OCI-LY7 (cell line): Measurements from ENCODE around the gene WRAP73. TPM values are rescaled to one million over a fixed set of nuclear protein-coding genes. Genes with fewer than 3 reads are reported as not detected.

ENCODE experiments used
- BruUV-seq: library from RNA; stranded (reverse); fragments of 400-500 nt; replicated peaks from 2 replicates; lab custom pipeline; 2021; lab: Mats Ljungman, UMichigan
- CTCF ChIA-PET: fragments of 300-600 bp; sonication (Branson Sonifier 250); formaldehyde crosslinking; loops from one replicate; lab custom pipeline; 2022; ENCODE audit warnings: antibody characterized with exemption; ENCODE audit not compliant: unreplicated experiment; lab: Charles Lee
- POLR2A ChIA-PET: fragments of 300-600 bp; sonication (Branson Sonifier 250); formaldehyde crosslinking; loops from one replicate; lab custom pipeline; 2022; ENCODE audit warnings: antibody characterized with exemption; lab: Charles Lee
- DNase-seq: peaks from one replicate; pipeline ENCODE4 v3.0.0-alpha.2; 2015; ENCODE audit warnings: low spot score
- H2AFZ ChIP-seq: fragments of 200-600 bp; sonication (generic), shearing (Covaris generic); 2 replicates; pipeline ENCODE4 v1.6.1; 2014; ENCODE audit warnings: mild to moderate bottlenecking, antibody characterized with exemption, low read length, moderate library complexity
- H3K27ac ChIP-seq: fragments of 200-600 bp; sonication (generic); 2 replicates; pipeline ENCODE4 v1.5.1; 2014; ENCODE audit warnings: mixed run types, low read depth, mild to moderate bottlenecking, moderate library complexity, low read length, inconsistent platforms; ENCODE audit not compliant: poor library complexity, severe bottlenecking
- H3K36me3 ChIP-seq: fragments of 200-600 bp; sonication (generic); 2 replicates; pipeline ENCODE4 v1.6.1; 2014; ENCODE audit warnings: mild to moderate bottlenecking, antibody characterized with exemption, low read length, moderate library complexity, mixed read lengths; ENCODE audit not compliant: insufficient read depth
- H3K4me1 ChIP-seq: fragments of 200-600 bp; sonication (generic); 2 replicates; pipeline ENCODE4 v1.5.1; 2014; ENCODE audit warnings: mild to moderate bottlenecking, low read length; ENCODE audit not compliant: insufficient read depth, poor library complexity, severe bottlenecking
- H3K4me2 ChIP-seq: fragments of 200-600 bp; sonication (generic); 2 replicates; pipeline ENCODE4 v1.6.1; 2014; ENCODE audit warnings: mild to moderate bottlenecking, low read length
- H3K4me3 ChIP-seq: fragments of 200-600 bp; sonication (generic); 2 replicates; pipeline ENCODE4 v1.5.1; 2014; ENCODE audit warnings: mild to moderate bottlenecking, low read depth, low read length; ENCODE audit not compliant: poor library complexity, severe bottlenecking
- H3K79me2 ChIP-seq: fragments of 200-600 bp; sonication (generic); 2 replicates; pipeline ENCODE4 v1.6.1; 2016; ENCODE audit warnings: low read depth, mild to moderate bottlenecking, low read length, moderate library complexity, mixed read lengths; ENCODE audit not compliant: insufficient read depth
- H3K9me2 ChIP-seq: fragments of 200-600 bp; sonication (generic); 2 replicates; pipeline ENCODE4 v1.6.1; 2016; ENCODE audit warnings: mild to moderate bottlenecking, low read length, mixed read lengths; ENCODE audit not compliant: insufficient read depth
- H3K9me3 ChIP-seq: fragments of 200-600 bp; sonication (generic); 2 replicates; pipeline ENCODE4 v1.6.1; 2014; ENCODE audit warnings: mild to moderate bottlenecking, mixed run types, low read length, mixed read lengths
- H4K20me1 ChIP-seq: fragments of 200-600 bp; sonication (generic); 2 replicates; pipeline ENCODE4 v1.6.1; 2014; ENCODE audit warnings: mild to moderate bottlenecking, antibody characterized with exemption, low read length, moderate library complexity, mixed read lengths; ENCODE audit not compliant: insufficient read depth
- EZH2phosphoT487 ChIP-seq: fragments of 200-600 bp; sonication (generic); IDR thresholded peaks from 2 replicates; pipeline ENCODE4 v1.6.1; 2018; ENCODE audit warnings: low read depth, borderline replicate concordance, mild to moderate bottlenecking, mixed run types, antibody characterized with exemption, low read length, moderate library complexity, mixed read lengths
- intact Hi-C: fragments of 100-400 bp; cut with micrococcal nuclease; formaldehyde crosslinking; loops from one replicate; pipeline ENCODE4 v1.10.0; 2022; ENCODE audit not compliant: unreplicated experiment
- total RNA-seq, 2 experiments: library from RNA; depleted of rRNA in 1 of 2; stranded (reverse); fragments of >200 nt in 1 of 2; shearing (Covaris generic) in 1 of 2; gene quantifications; 2 replicates each; pipeline ENCODE4 v1.2.3, GENCODE V29; 2014 to 2022
- TF ChIP-seq, protein P1 (sequence below): fragments of 200-600 bp; sonication (generic); conservative IDR thresholded peaks from 2 replicates; pipeline ENCODE4 v1.5.1; 2014; ENCODE audit warnings: mild to moderate bottlenecking, antibody characterized with exemption, low read length, moderate library complexity, mixed read lengths

WRAP73 gene
- total RNA-seq, 2 experiments from 2014 or later: 34.7 to 40.0 TPM

DNA sequence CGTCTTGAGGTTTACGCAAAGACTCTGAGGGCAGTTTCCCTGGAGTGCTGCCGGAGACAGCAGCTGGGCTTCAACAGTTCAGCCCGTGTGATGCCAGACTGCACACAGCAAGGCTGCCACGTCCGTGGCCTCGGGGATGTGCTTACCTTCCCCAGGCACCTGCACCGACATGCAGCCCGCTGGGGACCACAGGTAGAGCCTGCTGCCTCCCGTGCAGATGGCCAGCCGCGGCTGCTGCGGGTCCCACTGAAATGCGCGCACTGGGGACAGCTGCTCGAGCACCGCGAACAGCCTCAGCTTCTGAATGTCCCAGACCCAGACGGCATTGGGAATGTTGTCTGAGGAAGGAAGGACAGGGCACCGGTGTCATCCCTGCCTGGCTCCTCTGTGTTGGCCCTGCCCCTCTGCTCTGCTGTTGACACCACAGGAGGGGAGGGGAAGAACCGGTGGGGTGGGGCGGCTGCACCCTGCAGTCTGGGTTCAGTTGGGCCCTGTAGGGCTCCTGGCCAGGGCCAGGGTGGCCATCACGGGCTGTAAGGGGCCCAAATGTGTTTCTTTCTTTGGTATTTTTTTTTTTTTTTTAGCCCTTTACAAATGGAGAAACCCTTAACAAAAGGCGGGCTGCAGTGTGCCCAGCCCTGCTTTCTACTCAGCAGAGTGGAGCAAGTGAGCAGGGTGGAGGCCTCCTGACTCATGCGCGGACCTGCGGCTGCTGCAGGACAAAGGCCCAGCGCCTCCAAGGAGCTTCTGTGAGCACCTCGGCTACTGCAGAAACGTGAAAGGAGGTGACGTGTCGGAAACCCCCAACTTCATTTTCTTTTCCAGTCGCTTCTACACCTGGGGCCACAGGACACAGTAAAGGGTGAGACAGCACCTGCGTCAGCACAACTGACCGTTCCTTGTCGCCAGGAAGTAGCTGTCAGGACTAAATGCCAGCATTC is 18.3 kb downstream of the WRAP73 start:
- H3K79me2 ChIP-seq: no peaks in the 10 kb centered on the region
- no peak overlapping the region for H3K4me2 ChIP-seq
- no peaks in the 10 kb centered on the region for H3K9me2 ChIP-seq
- BruUV-seq: no TSS peak
- ChIA-PET CTCF (no interaction called here), POLR2A (no interaction called here)
- TF ChIP-seq, protein P1, sequence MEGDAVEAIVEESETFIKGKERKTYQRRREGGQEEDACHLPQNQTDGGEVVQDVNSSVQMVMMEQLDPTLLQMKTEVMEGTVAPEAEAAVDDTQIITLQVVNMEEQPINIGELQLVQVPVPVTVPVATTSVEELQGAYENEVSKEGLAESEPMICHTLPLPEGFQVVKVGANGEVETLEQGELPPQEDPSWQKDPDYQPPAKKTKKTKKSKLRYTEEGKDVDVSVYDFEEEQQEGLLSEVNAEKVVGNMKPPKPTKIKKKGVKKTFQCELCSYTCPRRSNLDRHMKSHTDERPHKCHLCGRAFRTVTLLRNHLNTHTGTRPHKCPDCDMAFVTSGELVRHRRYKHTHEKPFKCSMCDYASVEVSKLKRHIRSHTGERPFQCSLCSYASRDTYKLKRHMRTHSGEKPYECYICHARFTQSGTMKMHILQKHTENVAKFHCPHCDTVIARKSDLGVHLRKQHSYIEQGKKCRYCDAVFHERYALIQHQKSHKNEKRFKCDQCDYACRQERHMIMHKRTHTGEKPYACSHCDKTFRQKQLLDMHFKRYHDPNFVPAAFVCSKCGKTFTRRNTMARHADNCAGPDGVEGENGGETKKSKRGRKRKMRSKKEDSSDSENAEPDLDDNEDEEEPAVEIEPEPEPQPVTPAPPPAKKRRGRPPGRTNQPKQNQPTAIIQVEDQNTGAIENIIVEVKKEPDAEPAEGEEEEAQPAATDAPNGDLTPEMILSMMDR: no peak
- TF ChIP-seq EZH2phosphoT487: no peak
- no peak for DNase-seq
- H3K36me3 ChIP-seq: peaks cover 50% of the 10 kb centered on the region
- H3K9me3 ChIP-seq: no peaks in the 10 kb centered on the region
- no peaks in the 10 kb centered on the region for H4K20me1 ChIP-seq
- H3K4me3 ChIP-seq: no peak overlapping the region
- no peaks in the 10 kb centered on the region for H3K4me1 ChIP-seq
- no peak overlapping the region for H2AFZ ChIP-seq
- no peak overlapping the region for H3K27ac ChIP-seq
- intact Hi-C loops: no loop called here

DNA sequence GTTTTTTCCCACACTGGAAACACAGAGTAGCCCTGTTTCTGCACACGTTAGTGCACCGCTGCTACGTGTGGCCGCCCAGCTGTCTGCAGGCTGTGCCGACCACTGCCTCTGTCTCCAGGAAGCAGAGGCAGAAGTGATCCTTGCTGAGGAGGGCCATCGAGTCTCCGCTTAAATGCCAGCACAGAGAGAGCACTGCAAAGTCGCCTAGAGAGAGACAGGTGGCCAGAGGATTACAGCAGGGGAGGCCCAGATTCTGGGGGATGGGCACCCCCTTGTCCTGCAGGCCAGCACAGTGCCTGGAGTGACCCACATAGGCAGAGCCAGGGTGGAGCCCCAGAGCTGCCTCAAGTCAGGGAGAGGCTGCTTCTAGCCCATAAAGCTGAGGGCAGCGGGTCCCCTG is 19.0 kb downstream of the WRAP73 start:
- H3K4me3 ChIP-seq: no peak overlapping the region
- H2AFZ ChIP-seq: no peak overlapping the region
- POLR2A ChIA-PET: no interaction called here
- no peak for DNase-seq
- TF ChIP-seq, protein P1: no peak
- no peak for TF ChIP-seq EZH2phosphoT487
- no peak overlapping the region for H3K27ac ChIP-seq
- H4K20me1 ChIP-seq: no peaks in the 10 kb centered on the region
- no TSS peak for BruUV-seq
- peaks cover 2% of the 10 kb centered on the region for H3K4me1 ChIP-seq
- H3K79me2 ChIP-seq: no peaks in the 10 kb centered on the region
- H3K36me3 ChIP-seq: peaks cover 44% of the 10 kb centered on the region
- H3K9me2 ChIP-seq: no peaks in the 10 kb centered on the region
- no peaks in the 10 kb centered on the region for H3K9me3 ChIP-seq
- no peak overlapping the region for H3K4me2 ChIP-seq
- intact Hi-C loops: no loop called here
- CTCF ChIA-PET: no interaction called here

DNA sequence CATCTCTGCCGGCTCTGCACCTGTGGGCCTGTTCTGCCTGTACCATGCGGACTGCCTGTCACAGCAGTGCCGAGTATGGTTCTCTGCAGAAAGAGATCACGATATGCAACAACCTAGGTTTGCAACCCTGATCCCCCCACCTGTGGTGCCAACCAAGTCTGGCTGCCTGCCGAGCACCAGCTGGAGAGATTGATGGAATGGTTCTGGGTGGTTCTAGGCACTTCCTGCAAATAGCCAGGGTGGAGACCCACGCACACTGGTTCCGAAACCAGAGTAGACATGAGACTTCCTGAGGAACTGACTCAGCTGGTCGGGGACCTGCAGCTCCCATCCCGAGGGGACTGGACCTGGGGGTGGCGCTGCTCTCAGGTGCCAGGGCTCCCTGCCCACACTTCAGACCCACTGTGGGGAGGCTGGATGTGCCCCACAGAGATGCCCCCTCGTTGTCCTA is 19.7 kb downstream of the WRAP73 start:
- ChIA-PET CTCF (no interaction called here), POLR2A (no interaction called here)
- no peak for DNase-seq
- Histone ChIP-seq H3K79me2 (no peaks in the 10 kb centered on the region), H3K9me2 (no peaks in the 10 kb centered on the region), H3K4me2 (no peak overlapping the region), H3K36me3 (peaks cover 37% of the 10 kb centered on the region), H3K27ac (no peak overlapping the region), H3K9me3 (no peaks in the 10 kb centered on the region), H4K20me1 (no peaks in the 10 kb centered on the region), H2AFZ (no peak overlapping the region), H3K4me3 (no peak overlapping the region), H3K4me1 (peaks cover 7% of the 10 kb centered on the region)
- intact Hi-C loops: no loop called here
- TF ChIP-seq, protein P1: no peak
- no peak for TF ChIP-seq EZH2phosphoT487
- no TSS peak for BruUV-seq
